Activated CD4-positive, alpha-beta T cell treated with anti-CD3 and anti-CD28 coated beads for 24 hours (primary cell): ENCODE results near the gene PRDM1.

Source experiments
- DNase-seq, 2 donors: peaks; one replicate each; pipeline ENCODE4 v3.0.0-alpha.2; 2020; ENCODE audit warnings: low read depth in 2 of 2

The PRDM1 gene

GRCh38 chr6:106085984-106086813 lies at the start of gene PRDM1:
Gene PRDM1 (plus strand): TSS chr6:106086336. CDS start chr6:106086554, 218 bp downstream.
- peak; percentile 62 for DNase-seq

DNA sequence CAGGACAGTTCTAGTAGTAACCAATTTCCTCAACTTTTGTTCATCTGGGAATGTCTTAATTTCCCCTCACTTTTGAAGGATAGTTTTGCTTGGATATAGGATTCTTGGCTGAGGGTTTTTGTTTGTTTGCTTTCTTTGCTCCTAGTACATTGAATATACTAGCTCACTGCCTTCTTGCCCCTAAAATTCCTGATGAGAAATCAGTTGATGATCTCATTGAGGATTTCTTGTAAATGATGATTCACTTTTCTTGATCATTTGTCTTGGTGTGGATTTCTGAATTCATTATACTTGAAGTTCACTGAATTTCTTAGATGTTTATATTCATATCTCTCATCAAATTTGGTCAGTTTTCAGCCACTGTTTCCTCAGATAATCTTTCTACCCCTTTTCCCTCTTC lies 49.1 kb upstream of the PRDM1 start:
- DNase-seq = no peak

DNA sequence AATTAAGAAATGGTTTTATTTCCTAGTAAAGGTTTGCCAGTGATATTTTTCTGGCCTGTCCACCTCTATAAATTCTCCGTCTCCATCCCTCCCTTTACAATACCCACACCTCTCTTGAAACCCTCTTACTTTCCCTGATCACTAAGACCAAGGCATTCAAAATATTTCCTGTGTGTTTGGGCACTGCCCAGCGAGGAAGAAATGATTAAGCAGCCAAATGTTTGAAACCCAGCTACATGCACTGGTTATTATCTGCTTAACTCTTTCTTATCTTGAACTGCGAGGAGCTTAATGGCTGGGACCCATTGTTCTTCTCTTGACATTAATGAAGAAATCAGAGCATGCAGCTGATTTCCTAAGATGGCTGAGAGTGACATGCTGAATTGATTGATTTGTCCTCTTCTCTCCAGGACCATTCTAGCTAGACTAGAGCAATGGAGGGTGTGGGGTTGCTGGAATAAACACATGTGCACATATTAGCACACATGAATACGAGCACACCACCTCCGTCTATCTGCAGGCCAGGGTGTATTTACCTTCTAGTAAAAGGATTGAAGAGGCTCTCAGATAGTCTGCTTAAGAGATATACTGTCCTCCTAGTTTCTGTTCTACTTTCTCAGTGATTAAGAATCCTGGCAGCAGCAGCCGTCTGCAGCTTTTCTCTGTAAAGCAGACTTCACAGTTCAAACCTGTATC lies 46.1 kb upstream of the PRDM1 start:
- DNase-seq = no peak

- no peak for DNase-seq
Observed at GRCh38 chr6:106044151-106044550, 42.0 kb upstream of the PRDM1 start.

- no peak for DNase-seq
Observed at GRCh38 chr6:106045077-106045476, 41.1 kb upstream of the PRDM1 start.

DNA sequence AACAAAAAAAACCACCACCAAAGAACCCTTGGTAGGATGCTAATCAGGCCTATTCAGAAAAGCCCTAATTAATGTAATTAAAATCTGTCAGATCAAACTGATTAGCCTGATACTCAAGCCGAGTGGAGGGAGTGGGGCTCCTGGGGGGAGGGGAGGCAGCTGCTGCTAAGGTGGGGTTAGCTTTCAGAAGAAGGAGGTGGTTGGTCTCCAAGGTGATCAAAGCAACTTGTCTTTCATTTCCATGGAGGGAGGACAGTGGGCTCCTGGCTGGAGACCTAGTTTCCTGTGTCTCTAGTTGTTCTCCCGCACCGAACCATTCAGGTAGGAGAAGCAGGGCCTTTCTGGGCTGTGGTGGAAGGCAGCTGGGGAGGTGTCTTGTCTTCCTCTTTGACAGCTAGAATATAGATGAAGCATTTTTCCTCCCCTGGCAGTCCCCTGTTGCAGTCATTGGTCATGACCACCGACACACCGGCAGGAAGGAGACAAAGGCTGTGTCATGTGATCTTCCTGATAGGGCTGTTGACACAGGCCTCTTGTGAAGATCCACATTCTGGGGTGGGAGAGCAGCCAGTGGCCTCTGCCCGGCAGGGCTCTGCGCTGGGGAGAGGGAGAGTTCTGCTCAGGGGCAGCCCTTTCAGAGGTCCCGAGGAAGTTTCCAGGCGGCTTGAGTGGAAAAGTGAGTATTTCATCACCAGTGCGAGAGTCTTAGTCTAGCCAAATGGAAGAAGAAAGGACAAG lies 39.9 kb upstream of the PRDM1 start:
- DNase-seq = no peak

DNA sequence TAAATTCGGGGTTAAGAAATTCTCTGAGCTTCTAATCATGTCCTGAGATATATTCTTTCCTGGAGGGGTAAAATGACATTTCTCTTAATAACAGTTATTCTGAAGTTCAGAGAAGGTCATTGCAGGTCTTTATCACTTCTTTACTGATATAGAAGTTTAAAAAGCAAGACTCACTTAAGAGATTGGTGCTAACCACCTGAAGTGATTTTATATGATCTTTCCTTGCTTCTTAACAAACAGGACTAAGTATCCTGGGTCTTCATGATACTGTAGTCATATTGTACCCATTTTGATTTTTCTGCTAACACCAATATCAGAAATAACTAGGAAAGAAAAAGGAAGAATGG lies 39.3 kb upstream of the PRDM1 start:
- DNase-seq = no peak

DNA sequence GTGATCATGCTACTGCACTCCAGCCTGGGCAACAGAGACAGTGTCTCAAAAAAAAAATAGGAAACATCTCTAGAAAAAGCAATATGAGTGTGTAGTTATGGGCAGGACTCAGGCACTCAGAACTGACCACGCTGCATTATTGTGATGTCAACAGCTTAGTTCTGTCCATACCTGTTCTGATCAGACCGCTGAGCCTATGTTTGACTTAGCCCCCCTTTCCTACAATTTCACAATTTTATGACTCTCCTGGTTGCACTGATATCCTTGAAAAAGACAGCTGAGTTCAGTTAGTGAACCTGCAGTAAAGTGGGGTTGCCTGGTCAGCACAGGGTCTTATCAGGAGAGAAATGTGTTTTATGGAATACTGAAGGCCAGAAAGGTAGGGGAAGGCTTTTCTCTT lies 37.8 kb upstream of the PRDM1 start:
- DNase-seq = no peak

GRCh38 chr6:106050538-106050937 lies 35.6 kb upstream of the PRDM1 start:
- no peak for DNase-seq

GRCh38 chr6:106051226-106051625 lies 34.9 kb upstream of the PRDM1 start:
- no peak for DNase-seq

- no peak for DNase-seq
Observed at GRCh38 chr6:106053484-106054205, 32.5 kb upstream of the PRDM1 start.

DNA sequence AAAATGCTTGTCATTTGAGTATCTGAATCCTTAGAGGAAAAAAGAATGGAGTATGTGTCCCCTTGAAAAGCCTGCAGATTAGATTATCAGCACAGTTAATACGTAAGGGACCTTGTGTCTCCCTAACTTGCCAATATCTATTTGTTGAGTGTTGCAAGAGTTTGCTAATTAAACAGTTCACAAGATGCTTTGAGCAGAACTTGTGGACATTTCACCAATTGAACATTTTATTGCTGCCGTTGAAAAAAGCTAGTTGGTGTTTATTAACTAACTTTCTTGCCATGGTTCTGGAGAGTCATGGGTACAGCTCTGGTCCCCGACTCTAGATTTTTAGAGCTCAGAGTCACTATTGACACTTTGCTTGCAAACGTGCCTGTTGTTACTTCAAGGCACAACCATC lies 30.6 kb upstream of the PRDM1 start:
- no peak for DNase-seq

- no peak for DNase-seq
Observed at GRCh38 chr6:106056060-106056745, 29.9 kb upstream of the PRDM1 start.

GRCh38 chr6:106056746-106057390 lies 29.3 kb upstream of the PRDM1 start:
- DNase-seq = no peak

DNA sequence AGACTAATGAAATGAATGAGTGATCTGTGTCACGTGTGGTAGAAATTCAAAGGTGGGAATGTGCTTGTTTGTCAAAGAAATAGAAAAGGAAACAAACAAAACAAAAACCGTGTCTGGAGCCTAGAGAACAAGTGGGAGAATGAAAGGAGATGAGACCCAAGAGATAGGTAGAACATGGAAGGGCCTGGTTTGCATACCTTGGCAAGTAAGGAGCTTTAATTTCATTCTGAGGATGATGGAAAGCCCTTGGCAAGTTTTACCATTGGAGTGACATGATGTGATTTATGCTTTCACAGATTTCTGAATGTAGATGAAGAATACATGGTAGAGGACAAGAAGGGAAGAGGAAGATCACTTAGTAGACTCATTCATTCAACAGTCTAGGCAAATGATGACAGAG lies 26.8 kb upstream of the PRDM1 start:
- DNase-seq = no peak

DNA sequence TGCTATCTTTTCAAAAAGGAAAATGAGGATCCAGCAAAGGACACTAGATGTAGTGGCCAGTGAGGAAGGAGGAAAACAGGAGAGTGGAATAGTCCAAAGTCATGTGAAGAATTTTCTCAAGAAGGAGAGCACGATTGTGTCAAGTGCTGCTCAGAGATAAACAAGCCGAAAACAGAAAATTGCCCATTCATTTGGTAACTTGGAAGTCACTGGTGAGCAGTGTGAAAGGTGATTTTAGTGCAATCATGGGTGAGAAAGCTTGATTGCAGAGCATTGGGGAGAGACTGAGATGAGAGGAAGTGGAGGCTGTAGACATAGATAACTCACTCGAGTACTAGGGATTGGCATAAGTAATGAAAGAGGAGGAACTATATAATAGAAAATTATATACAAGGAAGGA lies 26.0 kb upstream of the PRDM1 start:
- no peak for DNase-seq

- DNase-seq = no peak
Observed at GRCh38 chr6:106063448-106063850, 22.7 kb upstream of the PRDM1 start.

DNA sequence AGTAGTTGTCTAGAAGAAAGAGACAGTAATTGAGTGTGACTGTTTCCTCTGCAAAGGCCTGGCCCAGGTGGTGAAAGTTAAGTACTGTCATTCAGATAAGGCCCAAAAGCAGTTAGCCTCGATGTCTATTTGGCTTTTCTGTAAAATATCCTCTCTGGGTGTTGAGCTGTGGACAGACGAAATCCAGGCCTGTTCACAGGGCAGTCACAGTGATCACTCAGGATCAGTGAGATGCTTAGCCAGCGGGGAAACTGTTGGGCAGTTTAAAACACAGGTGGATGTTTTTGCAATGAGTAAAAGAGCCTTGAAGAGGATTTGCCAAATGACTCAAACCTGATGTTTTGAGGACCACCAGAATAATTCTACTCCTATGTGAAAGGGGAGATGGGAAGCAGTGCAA lies 22.0 kb upstream of the PRDM1 start:
- no peak for DNase-seq

DNA sequence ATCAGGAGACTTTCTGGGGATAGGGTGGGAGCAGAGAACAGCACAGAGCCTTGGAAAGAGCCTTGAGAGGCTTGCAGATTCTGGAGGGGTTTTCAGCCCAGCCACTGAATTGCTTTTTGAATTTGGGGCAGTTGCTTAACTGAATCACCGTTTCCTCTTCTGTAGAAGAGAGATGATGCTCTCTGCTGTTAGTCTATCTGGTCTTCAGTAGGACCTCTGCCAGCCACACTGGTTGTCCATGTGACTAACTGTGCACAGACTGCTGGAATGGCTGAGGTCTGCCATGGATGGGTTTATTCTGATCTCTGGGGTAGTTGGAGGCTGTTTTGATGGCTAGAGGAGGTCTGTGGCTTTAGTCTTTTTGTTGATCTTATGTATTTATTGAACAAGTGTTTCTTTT lies 21.4 kb upstream of the PRDM1 start:
- no peak for DNase-seq

DNA sequence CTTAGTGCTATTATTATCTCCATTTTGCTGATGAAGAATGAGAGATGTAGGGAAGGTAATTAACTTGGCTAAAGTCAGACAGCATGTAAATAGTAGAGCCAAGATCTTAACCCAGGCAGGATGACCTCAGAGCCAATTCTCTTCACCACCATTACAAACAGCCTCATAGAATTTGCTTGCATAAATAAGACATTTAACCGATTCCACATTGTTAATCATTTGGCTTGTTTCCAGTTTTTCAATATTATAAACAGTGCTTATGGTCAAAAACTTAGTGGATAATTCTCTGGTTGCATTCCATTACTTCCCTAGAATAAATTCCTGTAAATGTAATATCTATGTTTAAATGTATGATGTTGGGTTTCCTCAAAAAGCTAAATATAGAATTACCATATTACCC lies 19.1 kb upstream of the PRDM1 start:
- DNase-seq = no peak

GRCh38 chr6:106069478-106069877 lies 16.7 kb upstream of the PRDM1 start:
- no peak for DNase-seq
